T47D (cell line): ENCODE data around the gene PLXDC2.
A peak's percentile ranks its signal among the peaks of the same experiment; 100 is the strongest.

Source experiments
- DNase-seq, 2 experiments: peaks; one replicate each; pipeline versions ENCODE4 v3.0.0 to v3.0.0-alpha.2; 2011 to 2012; ENCODE audit warnings: low read depth in 1 of 2, low spot score in 1 of 2
- JUND ChIP-seq: IDR thresholded peaks from 2 replicates; pipeline ENCODE4 v1.6.1; 2012; ENCODE audit warnings: low read depth
- in situ Hi-C: cut with HindIII; loops from 2 replicates; pipeline ENCODE4 v1.10.0; 2016; ENCODE audit warnings: low sequenced_read_pairs, low pct_unique_long_range_greater_than_20kb

PLXDC2 gene

DNA sequence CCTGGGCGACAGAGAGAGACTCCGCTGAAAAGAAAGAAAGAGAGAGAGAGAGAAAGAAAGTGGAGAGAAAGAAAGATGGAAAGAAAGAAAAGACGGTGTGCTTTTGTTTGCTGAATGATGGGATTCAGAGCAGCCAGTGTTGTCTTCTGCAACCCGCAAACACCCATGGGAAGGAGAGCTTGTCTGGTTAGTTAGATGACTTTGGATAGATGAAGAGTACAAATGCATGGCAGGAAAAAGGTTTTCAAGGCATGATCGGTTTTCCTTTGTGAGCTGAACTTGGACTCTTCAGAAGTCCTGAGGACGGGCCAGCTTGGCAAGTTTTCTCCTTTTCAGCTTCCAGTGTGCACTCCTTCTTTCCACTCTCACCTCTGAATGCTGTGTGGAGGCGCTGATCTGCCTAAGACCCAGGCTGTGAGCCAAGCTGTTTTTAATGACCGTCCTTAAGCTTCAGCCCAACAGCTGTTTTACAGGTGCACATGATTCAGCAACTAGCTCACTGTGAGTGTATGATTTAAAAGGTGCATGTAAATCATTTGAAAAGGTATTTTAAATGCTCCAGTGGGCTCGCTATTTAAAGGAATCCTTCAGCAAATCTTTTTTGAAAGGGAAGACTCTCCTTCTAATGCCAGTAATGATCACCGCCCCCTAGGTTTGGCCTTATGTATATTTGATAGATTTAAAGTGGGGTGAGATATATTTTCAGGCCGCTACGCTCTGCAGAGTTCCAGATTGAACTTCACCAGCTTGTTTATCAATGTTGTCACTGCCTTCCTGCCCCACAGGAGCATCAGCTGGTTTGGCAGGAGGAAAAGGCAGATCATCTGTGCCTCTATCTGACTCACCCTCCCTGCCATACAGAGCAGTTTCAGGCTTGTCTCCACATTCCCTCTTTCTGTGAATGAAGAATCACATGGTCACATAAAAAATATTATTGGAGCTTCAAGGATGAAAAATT, 115.0 kb downstream of the PLXDC2 start:
- DNase-seq, result peak in 1 of 2 experiments; percentile 5

DNA sequence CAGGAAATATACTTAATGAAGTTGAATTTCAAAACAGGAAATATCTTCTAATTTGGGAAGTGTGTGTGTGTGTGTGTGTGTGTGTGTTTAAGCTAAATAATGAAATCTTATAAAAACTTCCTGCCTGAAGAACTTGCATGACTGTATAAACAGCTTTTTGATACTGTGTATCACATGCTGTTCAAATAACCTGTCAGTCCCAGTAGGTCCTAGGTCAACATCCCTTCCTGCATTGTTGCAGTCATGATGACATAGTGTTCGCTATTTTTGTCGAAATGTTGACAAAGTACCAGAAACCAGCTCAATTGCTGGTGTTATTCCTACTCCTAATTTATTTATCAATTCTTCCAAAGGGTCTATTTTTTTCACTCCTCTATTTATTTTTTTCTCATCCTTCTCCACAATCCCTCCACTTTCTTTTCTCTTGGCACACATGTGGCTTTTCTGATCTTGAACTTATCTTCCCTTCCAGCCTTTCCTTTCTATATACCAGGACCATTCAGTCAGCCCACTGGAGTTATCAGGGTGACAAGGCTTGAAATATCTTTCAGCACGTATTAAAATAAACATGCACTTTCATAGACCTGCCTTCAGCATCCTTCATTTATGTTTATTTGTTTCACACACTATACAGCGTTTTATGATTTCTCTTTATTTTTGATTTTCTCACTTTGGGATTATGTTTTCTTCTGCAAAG, 115.8 kb downstream of the PLXDC2 start:
- no peak for DNase-seq
- no peak for TF ChIP-seq JUND
- in situ Hi-C loops, result no loop called here

More for the DNA sequence above, 115.0 kb downstream of the PLXDC2 start:
- no peak for TF ChIP-seq JUND
- in situ Hi-C loops, result no loop called here

DNA sequence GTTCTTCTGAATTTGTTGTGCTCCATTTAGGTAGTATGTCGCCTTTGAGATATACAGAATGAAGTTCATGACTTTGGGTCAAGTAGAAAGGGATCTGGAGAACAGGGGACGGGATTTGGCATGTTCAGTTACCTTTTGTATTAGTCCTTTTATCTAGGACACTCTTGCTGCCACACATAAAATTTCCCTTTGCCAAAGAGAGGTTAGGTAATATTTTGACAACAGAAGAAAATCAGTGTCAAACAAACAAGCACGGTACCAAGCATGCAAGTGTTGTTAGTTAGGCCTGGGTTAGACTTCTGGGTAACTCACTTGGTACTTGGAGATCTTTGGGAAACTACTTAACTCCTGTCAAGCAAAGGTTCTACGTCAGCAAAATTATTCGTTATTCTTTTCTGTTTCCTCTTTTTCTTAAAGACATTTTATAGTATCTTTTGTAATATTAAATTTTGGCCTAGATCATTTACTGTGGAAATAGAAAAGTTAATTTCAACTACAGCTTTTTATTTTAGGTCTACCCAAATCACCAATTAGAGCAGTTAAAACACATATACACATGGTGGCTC, 116.7 kb downstream of the PLXDC2 start:
- in situ Hi-C loops, result no loop called here
- no peak for DNase-seq
- TF ChIP-seq JUND, result no peak

DNA sequence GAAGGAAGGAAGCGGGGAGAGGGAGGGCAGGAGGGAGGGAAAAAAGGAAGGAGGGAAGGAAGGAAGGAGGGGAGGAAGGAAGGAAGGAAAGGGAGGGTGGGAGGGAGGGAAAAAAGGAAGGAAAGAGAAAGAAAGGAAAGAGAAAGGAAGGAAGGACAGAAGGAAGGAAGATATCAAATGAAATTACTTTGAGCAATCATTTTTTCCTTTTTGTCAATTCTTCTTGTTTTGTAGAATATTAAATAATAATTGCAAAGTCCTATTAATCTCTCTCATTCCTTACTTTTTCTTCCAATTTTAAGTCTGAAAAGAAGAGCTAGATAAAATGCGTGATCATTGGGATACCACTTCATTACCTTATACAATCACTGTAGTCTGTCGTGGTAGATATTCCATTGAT, 117.5 kb downstream of the PLXDC2 start:
- in situ Hi-C loops, result no loop called here
- no peak for DNase-seq
- no peak for TF ChIP-seq JUND

DNA sequence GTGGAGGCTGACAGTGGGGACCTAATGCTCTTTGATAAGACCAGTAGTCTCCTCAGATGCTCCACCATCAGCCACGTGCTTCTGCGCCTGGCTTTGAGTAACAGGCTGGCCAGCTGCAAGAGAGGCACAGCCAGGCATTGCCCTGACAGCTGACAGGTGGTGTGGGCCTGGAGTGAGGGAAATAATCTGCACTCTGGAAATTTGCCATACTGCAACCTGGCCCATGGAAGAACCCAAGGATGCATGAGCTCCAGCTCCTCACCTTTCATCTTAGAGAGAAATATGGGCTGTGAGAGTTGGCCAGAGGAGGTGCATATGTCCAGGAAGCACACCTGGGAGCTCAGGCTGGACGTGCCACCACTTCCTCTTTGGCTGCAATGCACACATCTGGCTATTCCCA, 118.9 kb downstream of the PLXDC2 start:
- no peak for DNase-seq
- TF ChIP-seq JUND, result no peak
- in situ Hi-C loops, result no loop called here

DNA sequence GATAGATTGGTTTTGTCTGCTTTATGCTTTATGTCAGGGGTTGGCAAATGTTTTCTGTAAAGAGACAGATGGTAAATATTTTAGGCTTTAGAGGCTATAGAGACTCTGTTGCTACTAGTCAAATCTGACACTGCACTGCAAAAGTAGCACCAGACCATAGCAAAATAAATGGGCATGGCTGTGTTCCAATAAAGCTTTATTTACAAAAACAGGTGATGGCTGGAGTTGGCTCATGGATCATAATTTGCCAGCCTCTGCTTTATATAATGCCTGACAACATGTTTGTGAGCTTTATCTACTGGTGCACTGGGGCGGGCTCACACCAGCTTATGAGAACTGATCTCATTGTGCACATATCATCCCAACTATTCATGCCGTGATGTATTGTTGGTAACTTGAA, 120.1 kb downstream of the PLXDC2 start:
- in situ Hi-C loops, result no loop called here

DNA sequence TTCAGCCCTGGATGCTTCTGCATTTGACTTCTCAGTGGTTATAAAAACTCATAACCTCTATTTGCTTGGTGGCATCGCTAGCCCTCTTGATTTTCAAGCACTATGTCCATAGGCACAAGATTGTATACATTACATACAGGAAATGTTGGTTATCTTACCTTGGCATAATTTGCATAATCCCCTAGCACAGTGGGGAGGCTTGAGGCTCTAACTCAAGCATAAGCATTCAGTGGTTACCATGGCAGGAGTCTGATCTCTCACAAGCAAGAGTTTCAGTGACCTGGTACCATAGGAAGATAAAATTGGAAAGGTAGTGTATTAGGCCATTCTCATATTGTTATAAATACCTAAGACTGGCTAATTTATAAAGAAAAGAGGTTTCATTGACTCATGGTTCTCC, 121.8 kb downstream of the PLXDC2 start:
- in situ Hi-C loops, result no loop called here
- TF ChIP-seq JUND, result no peak
- DNase-seq, result no peak

More for the DNA sequence above, 120.1 kb downstream of the PLXDC2 start:
- DNase-seq, result no peak
- TF ChIP-seq JUND, result no peak

DNA sequence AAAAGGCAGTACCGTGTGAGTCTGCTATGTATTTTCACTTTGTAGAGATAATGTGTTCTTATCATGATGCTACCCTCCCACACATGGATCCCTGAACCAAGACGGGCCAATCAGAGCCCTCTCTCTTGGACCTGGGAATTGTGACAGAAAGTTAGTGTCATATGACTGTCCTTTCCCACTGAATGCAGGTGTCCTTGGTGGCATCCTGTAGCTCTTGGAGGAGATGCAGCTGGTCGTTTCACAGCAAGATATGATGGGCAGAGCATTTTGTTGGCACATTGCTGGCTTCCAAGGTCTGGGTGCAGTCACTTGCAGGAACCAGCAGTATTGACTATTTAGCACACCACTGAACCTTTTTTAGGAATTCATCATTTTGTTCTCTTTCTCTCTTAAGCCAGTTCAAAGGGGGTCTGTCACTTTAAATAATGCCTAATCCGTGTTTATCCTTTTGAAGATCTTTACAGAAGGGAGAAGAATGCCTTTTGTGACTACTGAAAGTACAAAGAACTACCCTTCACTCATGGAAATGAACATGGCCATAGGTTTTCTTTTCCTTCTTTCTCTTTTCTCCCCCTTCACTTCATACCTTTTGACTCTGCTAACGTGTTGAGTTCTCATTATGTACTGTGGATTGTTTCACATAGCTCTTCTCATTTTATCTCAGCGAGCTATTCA, 125.1 kb downstream of the PLXDC2 start:
- no peak for DNase-seq
- TF ChIP-seq JUND, result no peak
- in situ Hi-C loops, result no loop called here

DNA sequence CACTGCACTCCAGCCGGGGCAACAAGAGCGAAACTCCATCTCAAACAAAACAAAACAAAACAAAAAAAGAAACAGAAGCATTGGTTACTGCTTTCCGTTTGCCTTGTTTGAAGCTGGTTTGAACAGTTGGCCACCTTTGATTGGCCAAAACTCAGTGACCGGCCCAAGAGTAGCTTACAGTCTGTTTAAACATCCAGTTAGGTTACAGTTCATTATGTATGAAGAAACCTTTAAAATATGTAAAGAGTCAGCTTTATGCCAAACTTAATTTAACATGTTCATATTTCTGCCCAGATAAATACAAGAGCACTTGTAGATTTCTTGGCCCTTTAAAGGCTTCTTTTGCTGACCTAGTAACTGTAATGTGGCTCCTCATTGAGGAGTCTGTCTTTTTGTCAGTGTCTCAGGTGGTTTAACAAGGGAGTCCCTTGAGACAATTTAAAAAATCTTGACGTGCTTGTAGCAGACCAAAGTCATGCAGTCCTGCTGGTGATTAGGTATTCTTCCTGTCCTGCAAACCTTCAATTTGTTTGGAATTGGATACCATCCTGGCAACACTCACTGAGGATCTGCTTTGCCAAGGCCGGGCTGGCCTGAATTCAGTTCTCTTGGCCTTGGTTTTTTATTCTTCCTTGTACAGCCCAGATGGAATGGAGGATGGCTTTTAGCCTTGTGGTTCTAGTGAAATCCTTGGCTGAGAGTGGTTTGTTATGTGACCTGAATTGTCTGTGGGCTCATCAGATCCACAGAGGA, 128.9 kb downstream of the PLXDC2 start:
- no peak for DNase-seq
- in situ Hi-C loops, result no loop called here
- TF ChIP-seq JUND, result no peak

DNA sequence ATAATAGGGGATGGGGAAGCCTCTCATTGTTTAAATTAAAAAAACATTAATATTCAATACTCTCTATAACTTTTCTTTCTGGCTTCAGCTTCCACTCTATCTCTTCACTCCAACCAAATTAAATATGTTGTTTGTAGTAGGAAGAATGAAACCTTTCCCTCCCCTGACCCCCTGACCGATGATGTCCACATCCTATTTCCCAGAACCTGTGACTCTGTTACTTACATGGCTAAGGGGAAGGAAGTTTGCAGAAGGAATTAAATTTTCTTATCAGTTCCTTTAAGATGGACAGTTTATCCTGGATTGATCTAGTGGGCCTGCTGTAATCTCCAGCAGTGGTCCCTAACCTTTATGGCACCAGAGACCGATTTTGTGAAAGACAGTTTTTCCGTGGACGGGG, 130.0 kb downstream of the PLXDC2 start:
- no peak for DNase-seq
- no peak for TF ChIP-seq JUND
- in situ Hi-C loops, result no loop called here

DNA sequence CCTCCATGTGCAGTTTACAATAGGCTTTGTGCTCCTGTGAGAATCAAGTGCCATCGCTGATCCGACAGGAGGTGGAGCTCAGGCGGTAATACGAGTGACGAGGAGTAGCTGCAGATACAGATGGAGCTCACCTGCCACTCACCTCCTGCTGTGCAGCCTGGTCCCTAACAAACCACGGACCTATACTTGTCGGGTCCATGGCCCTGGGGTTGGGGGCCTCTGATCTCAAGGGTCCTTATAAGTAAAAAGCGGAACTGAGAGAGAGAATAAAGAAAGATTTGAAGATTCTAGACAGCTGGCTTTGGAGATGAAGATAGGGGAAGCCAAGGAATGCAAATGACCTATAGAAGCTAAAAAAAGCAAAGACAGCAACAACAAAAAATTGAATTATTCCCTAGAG, 130.6 kb downstream of the PLXDC2 start:
- no peak for TF ChIP-seq JUND

DNA sequence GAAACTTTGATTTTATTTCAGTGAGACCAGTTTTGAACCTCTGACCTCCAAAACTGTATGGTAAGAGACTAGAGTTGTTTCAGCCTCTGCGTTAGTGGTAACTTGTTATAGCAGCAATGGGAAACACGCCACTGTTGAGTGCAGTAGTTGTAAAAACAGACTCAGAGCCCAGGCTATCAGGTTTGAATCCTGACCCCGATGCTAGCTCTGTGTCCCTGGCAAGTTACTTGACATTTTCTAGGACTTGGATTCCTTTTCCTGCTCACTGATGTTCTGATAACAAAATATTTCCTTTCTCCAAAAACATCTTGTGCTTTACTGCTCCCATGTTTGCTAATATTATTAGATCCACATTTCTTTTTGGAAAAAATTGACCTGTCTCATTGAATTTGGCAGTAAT, 131.0 kb downstream of the PLXDC2 start:
- in situ Hi-C loops, result no loop called here
- no peak for TF ChIP-seq JUND
- DNase-seq, result no peak

More for the DNA sequence above, 130.6 kb downstream of the PLXDC2 start:
- in situ Hi-C loops, result no loop called here
- no peak for DNase-seq
